GM18498 (cell line): ENCODE measurements around the gene CAPZB.
A peak's percentile ranks its signal among the peaks of the same experiment; 100 is the strongest.
"Not testable (repeated sequence)": the region's sequence is repeated elsewhere in the genome, so short reads cannot be mapped to it uniquely, and the experiment has no call there.

Source experiments
- ATAC-seq: cut with Tn5 transposase; IDR thresholded peaks from one replicate; pipeline ENCODE4 v1.9.1; 2021; ENCODE audit warnings: mild to moderate bottlenecking, moderate library complexity; ENCODE audit not compliant: unreplicated experiment

CAPZB gene

DNA sequence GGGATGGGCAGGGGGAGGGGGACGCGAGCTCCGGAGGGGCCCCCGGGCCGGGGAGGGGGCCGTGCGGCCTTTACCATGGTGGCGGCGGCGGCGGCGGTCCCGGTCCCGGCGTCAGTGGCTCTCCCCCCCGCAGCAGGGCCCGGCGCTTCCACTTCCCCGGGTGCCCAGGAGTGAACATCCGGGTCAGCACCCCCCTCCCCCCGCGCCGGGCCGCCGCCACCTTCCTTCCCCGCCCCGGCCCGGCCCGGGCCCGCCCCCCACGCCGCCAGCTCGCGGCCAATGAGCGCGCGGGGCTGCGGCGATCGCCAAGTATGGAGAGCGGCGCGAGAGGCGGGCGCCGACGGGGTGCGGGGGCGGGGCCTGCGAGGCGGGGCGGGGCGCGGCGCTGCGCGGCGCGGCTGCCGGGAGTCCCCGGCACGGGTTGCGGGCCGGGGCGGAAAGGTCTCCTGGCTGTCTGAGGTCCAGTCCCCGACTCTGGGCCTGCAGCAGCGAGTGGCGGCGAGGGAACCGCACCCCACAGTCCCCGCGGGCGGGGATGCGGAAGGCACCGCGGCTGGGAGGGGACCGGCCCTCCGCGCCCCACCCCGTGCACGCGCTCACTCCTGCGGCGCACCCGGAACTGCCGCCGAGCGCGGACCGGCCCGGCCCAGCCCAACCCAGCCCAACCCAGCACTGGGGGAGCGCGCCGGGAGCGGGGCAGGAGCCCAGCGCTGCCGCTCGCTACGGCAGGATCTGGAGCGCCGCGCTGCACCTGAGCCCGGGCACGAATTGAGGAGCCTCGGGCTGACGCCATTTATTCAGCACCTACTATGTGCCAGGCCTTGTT, at the start of gene CAPZB:
CAPZB (minus strand) TSS at position 178 of the 826 bp plus-strand sequence; CDS start at position 77, 101 bp downstream.
- peak; percentile 85 for ATAC-seq

DNA sequence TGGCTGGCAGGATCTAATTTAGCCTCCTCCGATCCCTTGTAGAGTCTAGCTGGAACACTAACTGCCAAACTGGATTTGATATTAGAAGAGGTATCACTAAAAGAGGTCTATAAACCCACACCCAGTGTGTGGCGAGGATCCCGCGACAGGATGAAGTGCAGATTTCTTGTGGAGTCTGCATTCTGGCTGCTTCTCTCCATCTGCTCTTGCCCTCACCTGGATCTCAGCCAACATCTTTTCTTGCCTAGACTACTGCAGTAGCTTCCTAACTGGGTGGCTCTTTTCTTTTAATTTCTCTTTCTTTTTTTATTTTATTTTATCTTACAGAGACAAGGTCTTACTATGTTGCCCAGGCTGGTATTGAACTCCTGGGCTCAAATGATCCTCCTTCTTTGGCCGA, 48.9 kb upstream of the CAPZB start:
- no peak for ATAC-seq

DNA sequence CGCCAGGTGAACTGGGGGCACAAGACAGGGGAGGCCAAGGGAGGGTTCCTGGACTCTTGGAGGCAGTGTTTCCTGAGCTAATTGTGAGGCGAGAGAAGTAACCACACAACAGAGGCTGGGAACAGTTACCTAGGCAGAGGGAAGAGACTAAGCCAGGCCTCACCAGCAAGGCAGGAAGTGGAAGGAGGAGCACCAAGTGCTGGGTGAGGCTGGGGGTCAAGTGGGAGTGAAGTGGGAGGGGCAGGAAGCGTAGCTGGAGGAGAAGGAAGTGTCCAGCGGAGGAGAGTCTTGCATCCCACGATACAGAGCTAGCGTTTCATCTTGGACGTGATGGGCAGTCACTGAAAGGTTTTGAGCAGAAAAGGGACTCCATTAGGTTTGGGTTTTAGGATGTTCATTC, 48.3 kb upstream of the CAPZB start:
- no peak for ATAC-seq

DNA sequence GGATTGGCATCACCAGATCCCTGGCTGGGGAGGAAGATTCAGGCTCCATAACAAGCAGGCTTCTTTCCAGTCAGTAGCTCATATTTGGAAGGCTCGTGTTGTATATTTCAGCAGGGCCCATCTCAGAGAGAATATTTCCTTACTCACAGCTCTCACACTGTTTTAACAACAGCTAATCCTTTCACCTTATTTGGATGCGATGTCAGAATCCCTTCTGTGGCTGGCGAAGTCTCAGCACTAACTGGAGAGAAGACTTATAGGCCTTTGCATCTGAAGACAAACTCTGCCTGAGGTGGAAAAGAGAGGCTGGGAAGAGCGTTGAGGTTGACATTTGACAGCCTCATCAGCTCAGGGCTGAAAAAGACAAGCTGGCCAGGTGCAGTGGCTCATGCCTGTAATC, 47.2 kb upstream of the CAPZB start:
- ATAC-seq = no peak

DNA sequence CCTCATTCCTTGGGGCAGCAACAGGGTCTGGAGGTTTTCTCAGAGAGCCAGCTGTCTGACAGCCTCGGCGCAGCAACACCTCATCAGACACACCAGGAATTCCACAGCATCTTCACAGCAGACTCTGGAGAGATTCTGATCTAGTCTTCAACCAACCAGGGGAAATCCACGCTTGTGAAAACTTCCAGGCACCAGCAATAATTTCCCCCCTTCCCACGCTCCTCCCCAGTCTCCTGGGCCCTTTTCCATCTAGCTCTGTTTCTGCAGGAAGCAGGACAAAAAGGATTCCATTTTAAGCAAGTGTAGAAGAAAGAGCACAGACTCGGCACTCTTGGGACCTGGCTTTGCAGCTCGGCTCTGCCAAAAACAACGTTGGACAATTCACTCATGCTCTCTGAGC, 44.3 kb upstream of the CAPZB start:
- no peak for ATAC-seq

DNA sequence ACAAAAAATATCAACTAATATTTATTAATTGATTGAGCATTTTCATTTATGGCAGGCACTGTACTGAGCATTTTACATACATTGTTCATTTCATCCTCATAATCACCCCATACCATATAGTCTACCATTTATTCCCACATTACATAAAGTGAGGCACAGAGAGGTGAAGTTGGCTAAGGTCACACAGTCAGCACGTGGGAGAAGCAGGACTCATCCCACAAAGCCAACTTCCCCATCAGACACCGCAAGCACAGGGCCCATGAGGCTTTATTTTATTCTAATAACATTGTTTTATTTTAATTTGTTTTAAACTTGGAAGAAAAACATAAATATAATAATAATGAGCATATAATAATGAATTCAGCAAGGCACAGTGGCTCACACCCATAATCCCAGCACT, 43.1 kb upstream of the CAPZB start:
- ATAC-seq = no peak

DNA sequence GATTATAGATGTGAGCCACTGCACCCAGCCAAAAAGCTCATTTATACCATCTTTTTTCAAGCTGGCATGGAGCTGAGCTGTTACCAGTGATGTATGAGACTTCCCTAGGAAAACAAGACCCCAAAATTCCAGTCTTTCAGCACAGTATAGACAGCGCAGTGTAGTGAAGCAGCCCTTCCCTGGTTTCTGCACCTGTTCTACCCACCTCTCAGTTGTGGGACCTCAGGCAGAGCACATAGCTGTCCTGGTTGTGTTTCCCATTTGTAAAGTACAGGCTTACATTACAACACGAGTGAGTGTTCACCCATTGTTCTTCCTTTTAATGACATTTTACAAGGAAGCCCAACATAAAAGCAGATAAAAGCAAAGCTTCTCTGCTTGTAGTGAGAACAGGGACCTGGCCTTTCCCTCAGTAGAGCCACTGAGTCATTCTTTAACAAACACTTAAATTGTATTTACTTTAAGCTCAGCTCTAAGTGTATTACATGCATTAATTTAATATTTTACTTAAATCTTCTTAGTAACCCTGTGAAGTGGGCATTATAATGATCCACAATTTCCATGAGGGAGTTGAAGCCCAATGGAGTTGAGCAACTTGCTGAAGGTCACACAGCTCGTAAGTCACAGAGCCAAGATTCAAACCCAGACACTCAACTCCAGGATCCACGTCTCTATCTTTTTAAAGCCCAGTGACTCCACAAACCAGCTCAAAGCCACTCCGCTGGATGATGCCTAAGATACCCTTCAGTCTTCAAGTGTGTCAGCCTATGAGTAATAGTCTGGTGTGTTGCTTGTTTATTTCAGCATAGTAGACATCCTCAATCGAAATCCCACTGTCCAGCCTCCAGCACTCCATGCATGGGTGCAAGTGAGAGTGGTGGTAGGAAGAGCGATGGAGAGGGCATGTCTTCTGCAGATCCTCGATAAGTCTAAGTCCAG, 40.5 kb upstream of the CAPZB start:
- ATAC-seq = no peak

DNA sequence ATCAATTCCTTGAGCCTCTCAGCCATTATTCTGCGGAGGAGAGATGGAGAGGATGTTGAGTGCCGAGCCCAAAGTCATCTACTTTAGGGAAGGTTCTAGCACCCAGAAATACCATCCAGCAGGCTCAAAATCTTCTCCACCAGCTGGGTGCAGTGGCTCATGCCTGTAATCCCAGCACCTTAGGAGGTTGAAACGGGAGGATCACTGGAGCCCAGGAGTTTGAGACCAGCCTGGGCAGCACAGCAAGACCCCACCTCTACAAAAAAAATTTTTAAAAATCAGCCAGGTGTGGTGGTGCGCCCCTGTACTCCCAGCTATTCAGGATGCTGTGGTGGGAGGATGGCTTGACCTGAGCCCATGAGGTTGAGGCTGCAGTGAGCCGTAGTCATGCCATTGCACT, 39.5 kb upstream of the CAPZB start:
- ATAC-seq = no peak

DNA sequence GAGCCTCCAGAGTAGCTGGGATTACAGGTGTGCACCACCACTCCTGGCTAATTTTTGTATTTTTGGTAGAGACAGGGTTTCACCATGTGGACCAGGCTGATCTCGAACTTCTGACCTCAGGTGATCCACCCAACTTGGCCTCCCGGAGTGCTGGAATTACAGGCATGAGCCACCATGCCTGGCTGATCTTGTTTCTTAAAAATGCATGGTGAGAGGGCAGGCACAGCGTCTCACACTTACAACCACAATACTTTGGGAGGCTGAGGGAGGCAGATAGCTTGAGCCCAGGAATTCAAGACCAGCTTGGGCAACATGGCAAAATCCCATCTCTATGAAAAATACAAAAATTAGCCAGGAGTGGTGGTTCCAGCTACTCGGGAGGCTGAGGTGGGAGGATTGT, 37.2 kb upstream of the CAPZB start:
- ATAC-seq = not testable (repeated sequence)

DNA sequence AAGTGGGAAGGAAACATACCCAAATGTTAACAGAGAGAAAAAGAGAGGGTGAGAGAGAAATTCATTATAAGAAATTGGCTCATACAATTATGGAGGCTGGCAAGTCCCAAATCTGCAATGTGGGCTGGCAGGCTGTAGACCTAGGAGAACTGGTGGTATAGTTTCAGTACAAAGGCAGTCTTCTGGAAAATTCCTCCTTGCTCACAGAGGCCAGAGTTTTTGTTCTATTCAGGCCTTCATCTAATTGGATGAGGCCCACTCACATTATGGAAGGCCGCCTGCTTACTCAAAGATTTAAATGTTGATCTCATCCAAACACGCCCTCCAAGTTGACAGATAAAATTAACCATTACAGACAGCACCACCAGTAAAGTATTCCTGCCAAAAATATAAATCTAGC, 36.1 kb upstream of the CAPZB start:
- ATAC-seq = no peak

DNA sequence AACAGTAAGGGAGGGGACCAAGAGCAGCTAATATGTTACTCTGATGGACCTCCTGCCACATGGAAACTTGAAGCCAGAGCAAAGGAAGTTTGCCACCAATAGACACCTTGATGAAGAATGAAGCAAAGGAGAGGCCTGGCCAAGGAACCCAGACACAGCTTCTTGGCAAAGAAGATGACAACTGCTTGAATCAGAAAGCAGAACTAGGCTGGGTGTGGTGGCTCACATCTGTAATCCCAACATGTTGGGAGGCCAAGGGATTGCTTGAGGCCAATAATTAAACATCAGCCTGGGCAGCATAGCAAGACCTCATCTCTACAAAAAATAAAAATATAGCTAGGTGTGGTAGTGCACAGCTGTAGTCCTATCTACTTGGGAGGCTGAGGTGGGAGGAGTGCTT, 31.7 kb upstream of the CAPZB start:
- no peak for ATAC-seq

DNA sequence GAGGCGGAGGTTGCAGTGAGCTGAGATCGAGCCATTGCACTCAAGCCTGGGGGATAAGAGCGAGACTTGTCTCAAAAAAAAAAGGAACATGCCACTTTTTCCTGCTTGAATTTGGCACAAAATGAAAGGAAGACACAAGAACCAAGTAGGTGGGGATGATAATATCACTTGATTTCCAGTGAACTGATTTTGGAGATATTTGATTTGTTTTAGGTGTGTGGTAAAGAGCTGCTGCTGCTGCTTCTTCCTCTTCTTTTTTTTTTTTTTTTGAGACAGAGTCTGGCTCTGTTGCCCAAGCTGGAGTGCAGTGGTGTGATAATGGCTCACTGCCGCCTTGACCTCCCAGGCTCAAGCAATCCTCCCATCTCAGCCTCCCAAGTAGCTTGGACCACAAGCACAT, 29.9 kb upstream of the CAPZB start:
- no peak for ATAC-seq

DNA sequence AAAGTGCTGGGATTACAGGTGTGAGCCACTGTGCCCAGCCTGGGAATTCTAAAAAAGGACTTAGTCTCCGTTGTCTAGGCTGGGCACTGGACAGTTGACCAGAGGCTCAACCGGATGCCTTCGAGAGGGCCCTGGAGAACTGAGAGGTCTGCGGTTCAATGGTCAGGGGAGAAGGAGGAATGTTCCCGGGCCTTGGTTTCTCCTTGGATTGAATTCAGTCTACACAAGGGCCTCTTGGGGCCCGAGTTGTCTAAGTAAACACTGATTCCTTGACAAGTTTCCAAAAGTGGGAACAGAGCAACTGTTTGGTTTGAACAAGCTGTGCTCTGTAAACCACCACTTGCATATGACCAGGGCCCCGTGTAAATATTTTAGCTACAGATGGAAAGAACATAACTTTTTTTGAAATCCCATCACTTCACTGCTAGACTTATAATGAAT, 29.1 kb upstream of the CAPZB start:
- no peak for ATAC-seq

DNA sequence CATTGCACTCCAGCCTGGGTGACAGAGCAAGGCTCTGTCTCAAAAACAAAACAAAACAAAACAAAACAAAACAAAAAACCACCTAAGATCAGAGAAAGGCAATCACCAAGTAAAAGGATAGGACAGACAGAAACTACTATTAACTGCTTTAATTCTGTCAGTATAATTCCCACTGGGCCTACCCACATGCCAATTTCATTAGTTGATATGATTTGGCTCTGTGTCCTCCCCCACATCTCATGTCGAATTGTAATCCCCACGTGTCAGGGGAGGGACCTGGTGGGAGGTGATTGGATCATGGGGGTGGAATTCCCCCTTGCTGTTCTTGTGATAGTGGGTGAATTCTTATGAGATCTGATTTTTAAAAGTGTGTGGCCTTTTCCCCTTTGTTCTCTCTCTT, 27.2 kb upstream of the CAPZB start:
- no peak for ATAC-seq

DNA sequence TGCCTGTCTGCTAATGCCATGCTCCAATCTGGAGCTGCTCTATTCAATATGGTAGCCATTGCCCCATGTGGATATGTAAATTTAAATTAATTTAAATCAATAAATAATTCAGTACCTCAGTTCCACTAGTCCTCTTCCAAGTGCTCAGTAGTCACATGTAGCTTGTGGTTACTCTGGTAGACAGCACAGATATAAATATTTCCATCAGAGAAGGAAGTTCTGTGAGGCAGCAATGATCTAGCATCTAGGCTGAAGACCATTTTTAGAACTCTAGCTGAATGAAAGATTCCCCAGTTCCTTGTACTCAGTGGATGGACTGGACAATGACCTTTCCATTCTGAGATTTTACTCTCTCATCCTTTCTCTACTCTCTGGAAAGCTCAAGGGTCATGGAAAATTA, 25.8 kb upstream of the CAPZB start:
- no peak for ATAC-seq

DNA sequence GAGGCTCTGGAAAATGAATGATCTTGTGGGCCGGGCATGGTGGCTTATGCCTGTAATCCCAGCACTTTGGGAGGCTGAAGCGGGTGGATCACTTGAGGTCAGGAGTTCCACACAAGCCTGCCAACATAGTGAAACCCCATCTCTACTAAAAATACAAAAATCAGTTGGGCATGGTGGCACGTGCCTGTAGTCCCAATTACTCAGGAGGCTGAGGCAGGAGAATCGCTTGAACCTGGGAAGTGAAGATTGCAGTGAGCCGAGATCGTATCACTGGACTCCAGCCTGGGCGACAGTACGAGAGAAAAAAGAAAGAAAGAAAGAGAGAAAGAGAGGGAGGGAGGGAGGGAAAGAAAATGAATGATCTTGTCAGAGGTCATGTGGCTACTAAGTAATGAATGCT, 24.3 kb upstream of the CAPZB start:
- not testable (repeated sequence) for ATAC-seq

DNA sequence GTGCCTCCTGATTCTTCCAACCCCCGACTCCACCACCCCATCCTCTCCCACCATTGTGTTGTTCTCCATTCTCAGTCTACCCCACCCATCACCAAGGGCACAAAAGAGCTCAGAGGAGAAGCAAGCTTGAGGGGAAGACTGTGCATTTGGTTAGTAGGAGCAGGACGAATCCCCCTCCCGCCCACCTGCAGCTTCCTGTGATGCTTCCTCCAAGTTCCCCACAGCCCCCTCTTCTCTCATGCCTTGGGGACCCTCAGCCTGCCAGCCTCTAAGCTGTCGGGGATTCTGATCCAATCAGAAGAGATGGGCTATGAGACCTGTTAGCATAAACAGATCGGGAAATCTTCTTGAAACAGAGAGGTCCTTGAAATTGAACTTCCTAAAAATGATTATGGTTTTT, 22.2 kb upstream of the CAPZB start:
- no peak for ATAC-seq

DNA sequence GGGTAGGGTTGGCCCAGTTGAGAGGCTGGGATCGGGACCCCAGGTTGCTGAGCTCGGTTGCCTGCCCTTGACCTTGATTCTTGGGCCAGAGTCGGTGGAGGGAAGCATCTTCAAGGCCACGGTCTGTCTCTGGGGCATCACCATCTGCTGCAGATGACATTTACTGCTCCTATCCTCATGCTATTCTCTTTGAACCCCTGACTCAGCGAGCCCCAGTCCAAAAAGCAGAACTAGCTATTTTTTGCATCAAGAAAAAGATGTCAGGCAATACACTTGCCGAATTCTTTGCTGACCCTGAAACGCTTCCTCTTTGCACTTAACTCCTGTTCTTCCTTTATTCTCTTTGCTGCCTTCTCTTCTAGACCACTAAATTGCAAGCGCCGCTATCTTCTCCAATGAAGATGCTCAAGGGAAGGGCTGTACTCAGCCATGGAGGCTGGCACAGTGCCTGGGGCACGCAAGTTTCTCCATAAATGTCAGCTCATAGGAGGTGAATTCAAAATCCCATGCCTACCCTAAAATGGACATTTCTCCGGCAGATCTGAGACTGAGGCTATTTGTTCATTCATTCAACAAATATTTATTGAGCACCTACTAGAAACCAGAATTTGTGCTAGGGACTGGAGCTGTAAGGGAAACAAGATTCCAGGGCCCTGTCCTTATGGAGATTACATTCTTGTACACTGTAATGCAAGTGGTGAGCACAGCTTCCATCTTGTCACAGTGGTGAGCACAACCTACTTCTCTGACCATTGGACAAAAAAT, 20.5 kb upstream of the CAPZB start:
- ATAC-seq = no peak

DNA sequence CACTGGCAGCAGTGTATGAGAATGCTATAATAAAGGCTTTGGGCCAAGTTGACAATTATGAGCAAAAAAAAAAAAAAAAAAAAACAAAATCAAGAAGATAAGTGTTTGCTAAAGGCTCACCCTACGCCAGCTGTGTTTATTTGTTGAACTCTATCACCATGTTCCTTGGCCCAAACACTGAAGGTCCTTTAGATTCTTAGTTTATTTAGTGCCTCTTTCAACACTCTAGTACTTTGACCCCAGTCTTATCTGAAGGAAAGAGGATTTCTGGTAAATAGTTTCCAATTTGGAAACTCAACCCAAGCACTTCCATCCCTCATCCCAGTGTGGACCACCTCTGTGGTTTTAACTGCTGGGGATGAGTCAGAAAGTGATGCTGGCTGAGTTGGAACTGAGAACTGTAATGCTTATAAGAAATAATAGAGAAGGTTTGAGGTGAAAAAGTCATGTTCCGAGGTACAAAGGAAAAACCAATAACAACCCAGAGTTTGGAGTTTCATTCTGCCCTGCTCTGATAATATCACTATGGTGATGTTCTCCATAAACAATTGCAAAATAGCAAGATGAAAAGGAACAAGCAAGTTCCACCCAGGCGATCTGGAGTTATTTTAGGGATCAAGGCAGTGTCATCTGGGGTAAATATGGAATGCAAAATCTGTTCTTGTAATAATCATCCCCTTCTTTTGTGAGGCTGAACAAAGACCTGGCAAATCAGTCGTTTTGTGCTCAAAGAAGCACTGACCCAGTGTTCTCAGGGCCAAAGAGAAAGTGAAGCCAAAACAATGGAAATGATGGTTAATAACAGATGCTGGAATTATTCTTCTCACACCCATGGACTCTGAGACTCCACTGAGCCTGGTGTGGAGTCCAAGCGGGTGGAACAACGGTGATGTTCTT, 19.7 kb upstream of the CAPZB start:
- no peak for ATAC-seq

DNA sequence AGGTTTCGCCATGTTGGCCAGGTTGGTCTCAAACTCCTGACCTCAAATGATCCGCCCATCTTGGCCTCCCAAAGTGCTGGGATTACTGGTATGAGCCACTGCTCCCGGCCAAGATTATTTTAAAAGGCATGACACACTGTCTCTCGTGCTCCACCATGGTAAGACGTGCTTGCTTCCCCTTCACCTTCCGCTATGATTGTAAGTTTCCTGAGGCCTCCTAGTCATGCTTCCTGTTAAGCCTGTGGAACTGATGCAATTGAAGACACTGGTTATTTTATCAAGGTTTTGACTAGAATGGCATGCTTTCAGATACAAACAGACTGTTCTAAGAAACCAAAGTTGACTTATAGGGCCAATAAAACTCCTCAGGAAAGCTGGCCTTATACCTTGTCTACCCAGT, 16.9 kb upstream of the CAPZB start:
- not testable (repeated sequence) for ATAC-seq
